H1 (cell line): Measurements from ENCODE around the gene CERS5. TPM values are rescaled to one million over a fixed set of nuclear protein-coding genes. Genes with fewer than 3 reads are reported as not detected.

ENCODE experiments used
- HDAC6 ChIP-seq: IDR thresholded peaks from one replicate; pipeline ENCODE4 v1.7.1; 2012; ENCODE audit warnings: low read depth, mild to moderate bottlenecking, inconsistent platforms, low read length, moderate library complexity
- polyA plus RNA-seq, 7 experiments: library from polyadenylated mRNA; depleted of rRNA in 3 of 7; stranded (reverse) in 5 of 7; unstranded in 2 of 7; fragments of >200 nt in 5 of 7; fragments of 200-250 nt in 2 of 7; gene quantifications; 1 replicate in 5 of 7; 2 replicates in 1 of 7; 4 replicates in 1 of 7; pipeline versions ENCODE4 v1.2.1 to v1.2.3, GENCODE V29; 2011 to 2013; ENCODE audit warnings: missing spikeins in 2 of 7, mixed read lengths in 2 of 7
- total RNA-seq: library from RNA; stranded (reverse); fragmentation: NEBNext Ultra II Directional; extraction: Animal tissue kit (Norgen Biotek cat#: 25700); gene quantifications from 2 replicates; pipeline ENCODE4 v1.2.1, GENCODE V29; 2021
- TF ChIP-seq, protein P1 (sequence below): IDR thresholded peaks from 2 replicates; pipeline ENCODE4 v1.6.1; 2012; ENCODE audit warnings: inconsistent platforms

Gene CERS5
- total and polyA plus RNA-seq, 2 of the 8 experiments (the other 6 are each of a cell fraction or from before 2014, with no cell fraction given): 69.2 to 119 TPM

- TF ChIP-seq HDAC6: no peak
- TF ChIP-seq, protein P1, sequence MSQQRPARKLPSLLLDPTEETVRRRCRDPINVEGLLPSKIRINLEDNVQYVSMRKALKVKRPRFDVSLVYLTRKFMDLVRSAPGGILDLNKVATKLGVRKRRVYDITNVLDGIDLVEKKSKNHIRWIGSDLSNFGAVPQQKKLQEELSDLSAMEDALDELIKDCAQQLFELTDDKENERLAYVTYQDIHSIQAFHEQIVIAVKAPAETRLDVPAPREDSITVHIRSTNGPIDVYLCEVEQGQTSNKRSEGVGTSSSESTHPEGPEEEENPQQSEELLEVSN: no peak
- TF ChIP-seq, all 59 proteins: peak for 0
Measured at GRCh38 chr12:50120521-50120920, 46.6 kb downstream of the CERS5 start (continued).
